PC-3 (cell line): ENCODE data around the gene SPATA17. TPM values are rescaled to one million over a fixed set of nuclear protein-coding genes. Genes with fewer than 3 reads are reported as not detected.

Source experiments
- ATAC-seq: fragments of 200-7000 bp; cut with Tn5 transposase; 2 replicates; pipeline ENCODE4 v1.9.1; 2020; ENCODE audit warnings: mild to moderate bottlenecking, moderate library complexity
- BruUV-seq: library from RNA; stranded (reverse); fragments of 400-500 nt; replicated peaks from 2 replicates; lab custom pipeline; 2021; lab: Mats Ljungman, UMichigan
- CTCF ChIA-PET: fragments of 300-600 bp; sonication (Branson Sonifier 250); formaldehyde crosslinking; loops from one replicate; lab custom pipeline; 2022; ENCODE audit warnings: antibody characterized with exemption; lab: Charles Lee
- POLR2A ChIA-PET: fragments of 300-600 bp; sonication (Branson Sonifier 250); formaldehyde crosslinking; loops from one replicate; lab custom pipeline; 2022; ENCODE audit warnings: antibody characterized with exemption; ENCODE audit not compliant: unreplicated experiment; lab: Charles Lee
- DNase-seq: peaks from one replicate; pipeline ENCODE4 v3.0.0-alpha.2; 2015
- H2AFZ ChIP-seq: fragments of 300-600 bp; sonication (generic); 2 replicates; pipeline ENCODE4 v1.6.0; 2016; ENCODE audit warnings: antibody characterized with exemption, low read length
- H3F3A ChIP-seq: fragments of 300-600 bp; sonication (generic); one replicate; pipeline ENCODE4 v1.6.0; 2017; ENCODE audit warnings: antibody characterized with exemption, low read length, control low read depth, mild to moderate bottlenecking; ENCODE audit not compliant: unreplicated experiment
- H3K27ac ChIP-seq: fragments of 300-600 bp; sonication (generic); 2 replicates; pipeline ENCODE4 v1.5.1; 2016; ENCODE audit warnings: mild to moderate bottlenecking, low read length
- H3K27me3 ChIP-seq: fragments of 300-600 bp; sonication (generic); 2 replicates; pipeline ENCODE4 v1.6.1; 2016; ENCODE audit warnings: low read length, mixed read lengths
- H3K36me3 ChIP-seq: fragments of 300-600 bp; sonication (generic); 2 replicates; pipeline ENCODE4 v1.6.1; 2016; ENCODE audit warnings: low read depth, mixed run types, low read length, mixed read lengths
- H3K4me1 ChIP-seq: fragments of 300-600 bp; sonication (generic); 2 replicates; pipeline ENCODE4 v1.5.1; 2016; ENCODE audit warnings: low read length; ENCODE audit not compliant: insufficient read depth
- H3K4me2 ChIP-seq: fragments of 300-600 bp; sonication (generic); 2 replicates; pipeline ENCODE4 v1.6.0; 2016; ENCODE audit warnings: low read length
- H3K4me3 ChIP-seq: fragments of 300-600 bp; sonication (generic); 2 replicates; pipeline ENCODE4 v1.5.1; 2016; ENCODE audit warnings: mild to moderate bottlenecking, low read length, mixed read lengths
- H3K79me2 ChIP-seq: fragments of 300-600 bp; sonication (generic); 2 replicates; pipeline ENCODE4 v1.6.1; 2017; ENCODE audit warnings: low read length, mixed read lengths
- H3K9ac ChIP-seq: fragments of 300-600 bp; sonication (generic); 2 replicates; pipeline ENCODE4 v1.6.0; 2016; ENCODE audit warnings: mild to moderate bottlenecking, low read length
- H3K9me2 ChIP-seq: fragments of 300-600 bp; sonication (generic); replicated peaks from 2 replicates; pipeline ENCODE4 v1.6.1; 2016; ENCODE audit warnings: mixed run types, low read length, mixed read lengths
- H3K9me3 ChIP-seq: fragments of 300-600 bp; sonication (generic); 2 replicates; pipeline ENCODE4 v1.6.1; 2016; ENCODE audit warnings: low read length, mixed read lengths
- H4K20me1 ChIP-seq: fragments of 300-600 bp; sonication (generic); 2 replicates; pipeline ENCODE4 v1.6.1; 2016; ENCODE audit warnings: low read length, mixed read lengths
- EZH2 ChIP-seq: fragments of 300-600 bp; sonication (generic); IDR thresholded peaks from one replicate; pipeline ENCODE4 v1.6.1; 2017; ENCODE audit warnings: antibody characterized with exemption, mild to moderate bottlenecking, low read length; ENCODE audit not compliant: unreplicated experiment
- EZH2phosphoT487 ChIP-seq: fragments of 300-600 bp; sonication (generic); IDR thresholded peaks from 2 replicates; pipeline ENCODE4 v1.6.1; 2018; ENCODE audit warnings: mild to moderate bottlenecking, antibody characterized with exemption, low read length, borderline replicate concordance
- intact Hi-C: fragments of 100-400 bp; cut with micrococcal nuclease; formaldehyde crosslinking; loops from 2 replicates; pipeline ENCODE4 v1.9.0; 2023
- total RNA-seq: library from RNA; depleted of rRNA; stranded (reverse); fragments of >200 nt; gene quantifications from 2 replicates; pipeline ENCODE4 v1.2.3, GENCODE V29; 2014
- TF ChIP-seq, protein P1 (sequence below): fragments of 300-600 bp; sonication (generic); conservative IDR thresholded peaks from 2 replicates; pipeline ENCODE4 v1.5.1; 2017; ENCODE audit warnings: antibody characterized with exemption, low read depth, mild to moderate bottlenecking, low read length

Gene SPATA17
- total RNA-seq, 1 experiment from 2014 or later = 3.3 TPM

DNA sequence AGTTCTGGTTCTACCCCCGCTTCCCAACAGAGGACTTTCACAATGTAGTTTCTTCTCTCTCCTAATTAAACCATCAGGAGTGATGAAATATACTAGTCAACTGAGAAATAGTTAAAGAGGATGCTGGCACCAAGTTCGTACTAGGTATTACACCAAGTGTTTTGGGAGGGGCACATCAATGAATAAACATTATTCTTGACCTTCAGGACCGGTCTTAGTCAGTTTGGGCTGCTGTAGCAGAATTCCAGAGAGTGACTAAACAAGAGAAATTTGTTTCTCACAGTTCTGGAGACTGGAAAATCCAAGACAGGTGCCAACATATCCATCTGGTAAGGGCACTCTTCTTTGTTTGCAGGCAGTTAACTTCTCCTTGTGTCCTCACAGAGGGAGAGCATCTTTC lies 103.8 kb downstream of the SPATA17 start:
- no peak overlapping the region for H3K4me2 ChIP-seq
- H3F3A ChIP-seq = no peaks in the 10 kb centered on the region
- no peak overlapping the region for H3K4me3 ChIP-seq
- ChIA-PET POLR2A (no interaction called here), CTCF (no interaction called here)
- no peaks in the 10 kb centered on the region for H3K36me3 ChIP-seq
- TF ChIP-seq EZH2phosphoT487 = no peak
- no peaks in the 10 kb centered on the region for H3K9me3 ChIP-seq
- H3K4me1 ChIP-seq = no peaks in the 10 kb centered on the region
- ATAC-seq (peak; percentile 78), DNase-seq (peak; percentile 22)
- H3K9me2 ChIP-seq = no peaks in the 10 kb centered on the region
- H3K27ac ChIP-seq = no peak overlapping the region
- BruUV-seq = no TSS peak
- no peaks in the 10 kb centered on the region for H4K20me1 ChIP-seq
- intact Hi-C loops = no loop called here
- no peaks in the 10 kb centered on the region for H3K79me2 ChIP-seq
- no peak overlapping the region for H3K9ac ChIP-seq
- no peaks in the 10 kb centered on the region for H3K27me3 ChIP-seq
- no peak overlapping the region for H2AFZ ChIP-seq

DNA sequence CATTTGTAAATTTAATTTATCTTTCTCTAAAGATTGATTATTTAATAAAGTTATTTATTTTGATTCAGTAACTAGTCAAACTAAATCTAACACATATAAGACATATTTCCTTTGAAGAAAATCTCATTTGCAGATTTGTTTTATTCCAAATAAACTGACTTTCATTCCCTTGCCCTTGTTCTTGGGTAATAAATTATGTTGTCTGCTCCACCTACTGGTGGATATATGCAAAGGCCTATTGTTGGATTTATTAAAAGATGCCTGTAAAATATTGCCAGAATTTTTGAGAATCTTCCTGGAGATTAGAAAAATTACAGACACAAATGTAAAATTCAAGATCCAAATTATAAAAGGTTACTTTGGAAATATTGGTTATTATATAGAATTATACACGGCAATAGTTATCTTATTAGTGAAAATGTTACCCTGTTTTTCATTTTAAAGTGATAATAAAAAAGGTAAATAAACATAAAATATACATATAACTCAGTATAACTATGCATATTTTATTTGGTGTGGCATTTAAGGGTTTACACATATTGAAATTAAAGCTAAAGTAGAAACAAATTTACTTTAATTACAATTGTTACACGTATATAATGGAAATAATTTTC lies 116.1 kb downstream of the SPATA17 start:
- H3K4me2 ChIP-seq = no peak overlapping the region
- ATAC-seq (no peak; the same call in 1 of the 2 replicates), DNase-seq (peak; percentile 75)
- H3F3A ChIP-seq = no peaks in the 10 kb centered on the region
- intact Hi-C loops = loop anchor here (5.0 to 10.0 kb wide), 5 partner anchors 115 to 995 kb away; partner anchors contain the start of genes GPATCH2 and SPATA17
- H3K4me1 ChIP-seq = no peaks in the 10 kb centered on the region
- no peak overlapping the region for H3K4me3 ChIP-seq
- no peaks in the 10 kb centered on the region for H3K79me2 ChIP-seq
- ChIA-PET CTCF (no interaction called here), POLR2A (no interaction called here)
- no peaks in the 10 kb centered on the region for H3K9me3 ChIP-seq
- TF ChIP-seq, protein P1, sequence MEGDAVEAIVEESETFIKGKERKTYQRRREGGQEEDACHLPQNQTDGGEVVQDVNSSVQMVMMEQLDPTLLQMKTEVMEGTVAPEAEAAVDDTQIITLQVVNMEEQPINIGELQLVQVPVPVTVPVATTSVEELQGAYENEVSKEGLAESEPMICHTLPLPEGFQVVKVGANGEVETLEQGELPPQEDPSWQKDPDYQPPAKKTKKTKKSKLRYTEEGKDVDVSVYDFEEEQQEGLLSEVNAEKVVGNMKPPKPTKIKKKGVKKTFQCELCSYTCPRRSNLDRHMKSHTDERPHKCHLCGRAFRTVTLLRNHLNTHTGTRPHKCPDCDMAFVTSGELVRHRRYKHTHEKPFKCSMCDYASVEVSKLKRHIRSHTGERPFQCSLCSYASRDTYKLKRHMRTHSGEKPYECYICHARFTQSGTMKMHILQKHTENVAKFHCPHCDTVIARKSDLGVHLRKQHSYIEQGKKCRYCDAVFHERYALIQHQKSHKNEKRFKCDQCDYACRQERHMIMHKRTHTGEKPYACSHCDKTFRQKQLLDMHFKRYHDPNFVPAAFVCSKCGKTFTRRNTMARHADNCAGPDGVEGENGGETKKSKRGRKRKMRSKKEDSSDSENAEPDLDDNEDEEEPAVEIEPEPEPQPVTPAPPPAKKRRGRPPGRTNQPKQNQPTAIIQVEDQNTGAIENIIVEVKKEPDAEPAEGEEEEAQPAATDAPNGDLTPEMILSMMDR = peak; percentile 89
- no peak for TF ChIP-seq EZH2
- TF ChIP-seq EZH2phosphoT487 = no peak
- H3K27me3 ChIP-seq = no peaks in the 10 kb centered on the region
- H3K36me3 ChIP-seq = no peaks in the 10 kb centered on the region
- no TSS peak for BruUV-seq
- H3K9me2 ChIP-seq = no peaks in the 10 kb centered on the region
- H3K9ac ChIP-seq = no peak overlapping the region
- no peak overlapping the region for H3K27ac ChIP-seq
- no peak overlapping the region for H2AFZ ChIP-seq
- H4K20me1 ChIP-seq = no peaks in the 10 kb centered on the region

DNA sequence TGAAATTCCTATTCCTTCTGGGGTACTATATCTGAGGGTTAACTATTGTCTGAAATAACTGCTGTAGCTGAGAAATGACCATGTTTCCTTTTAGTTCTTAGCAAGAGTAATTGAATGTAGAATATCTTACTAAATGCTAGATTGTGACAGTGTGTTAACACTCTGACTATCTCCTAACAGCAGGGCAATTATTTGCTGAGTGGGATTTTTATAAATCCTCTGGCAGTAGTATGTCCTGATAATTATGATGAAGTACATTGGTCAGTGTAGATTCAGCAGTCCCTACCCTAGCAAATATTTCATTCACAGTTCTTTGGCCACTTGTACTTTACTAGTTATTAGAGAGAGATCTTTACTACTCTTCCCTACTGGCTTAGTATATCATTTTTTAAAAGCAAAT lies 138.6 kb downstream of the SPATA17 start:
- H2AFZ ChIP-seq = no peak overlapping the region
- H3K4me1 ChIP-seq = no peaks in the 10 kb centered on the region
- no peaks in the 10 kb centered on the region for H3F3A ChIP-seq
- intact Hi-C loops = no loop called here
- H3K27ac ChIP-seq = no peak overlapping the region
- H3K27me3 ChIP-seq = no peaks in the 10 kb centered on the region
- no peak overlapping the region for H3K9ac ChIP-seq
- no TSS peak for BruUV-seq
- H3K9me2 ChIP-seq = no peaks in the 10 kb centered on the region
- TF ChIP-seq, protein P1 = no peak
- TF ChIP-seq EZH2phosphoT487 = no peak
- no peaks in the 10 kb centered on the region for H3K9me3 ChIP-seq
- H3K4me2 ChIP-seq = no peak overlapping the region
- H3K79me2 ChIP-seq = no peaks in the 10 kb centered on the region
- DNase-seq (no peak), ATAC-seq (no peak)
- H3K36me3 ChIP-seq = no peaks in the 10 kb centered on the region
- H3K4me3 ChIP-seq = no peak overlapping the region
- H4K20me1 ChIP-seq = no peaks in the 10 kb centered on the region
- ChIA-PET POLR2A (no interaction called here), CTCF (no interaction called here)
